Measurements from ENCODE around the gene VPS50. TPM values are rescaled to one million over a fixed set of nuclear protein-coding genes. Genes with fewer than 3 reads are reported as not detected.
"Not testable (repeated sequence)": the region's sequence is repeated elsewhere in the genome, so short reads cannot be mapped to it uniquely, and the experiment has no call there.

Gene VPS50
- total RNA-seq, 1 experiment from 2014 or later: 26.4 TPM

GRCh38 chr7:93284908-93285307 is 52.7 kb downstream of the VPS50 start:
- no peaks in the 10 kb centered on the region for H3K4me1 ChIP-seq
- H3K9me3 ChIP-seq (replicated peaks): no peaks in the 10 kb centered on the region
- H3K4me3 ChIP-seq: no peak overlapping the region
- no peaks in the 10 kb centered on the region for H3K36me3 ChIP-seq
- H3K27me3 ChIP-seq: no peaks in the 10 kb centered on the region
- H3K27ac ChIP-seq: no peak overlapping the region
- no peak for DNase-seq

- no peak overlapping the region for H3K27ac ChIP-seq
- H3K36me3 ChIP-seq: no peaks in the 10 kb centered on the region; the same call in 1 of the 2 replicates
- H3K4me1 ChIP-seq: no peaks in the 10 kb centered on the region
- H3K27me3 ChIP-seq: no peaks in the 10 kb centered on the region
- DNase-seq: no peak
- H3K4me3 ChIP-seq: no peak overlapping the region
- H3K9me3 ChIP-seq (replicated peaks): no peaks in the 10 kb centered on the region
Observed at GRCh38 chr7:93293229-93293628, 61.1 kb downstream of the VPS50 start.

GRCh38 chr7:93298206-93298605 is 66.0 kb downstream of the VPS50 start:
- Histone ChIP-seq H3K27me3 (no peaks in the 10 kb centered on the region), H3K27ac (no peak overlapping the region), H3K4me3 (no peak overlapping the region), H3K4me1 (peaks cover 8% of the 10 kb centered on the region), H3K36me3 (peaks cover 2% of the 10 kb centered on the region; the same call in 1 of the 2 replicates), H3K9me3 (replicated peaks) (no peaks in the 10 kb centered on the region)
- DNase-seq: no peak

- H3K36me3 ChIP-seq: peaks cover 2% of the 10 kb centered on the region; the same call in 1 of the 2 replicates
Observed at GRCh38 chr7:93298671-93299070, 66.5 kb downstream of the VPS50 start.

GRCh38 chr7:93301736-93302135 is 69.6 kb downstream of the VPS50 start:
- DNase-seq: peak; percentile 6 to 66
- Histone ChIP-seq H3K9me3 (replicated peaks) (no peaks in the 10 kb centered on the region), H3K27me3 (no peaks in the 10 kb centered on the region), H3K36me3 (peaks cover 2% of the 10 kb centered on the region; the same call in 1 of the 2 replicates), H3K27ac (peak overlapping the region; percentile 34), H3K4me3 (no peak overlapping the region), H3K4me1 (peaks cover 8% of the 10 kb centered on the region)

More at GRCh38 chr7:93298671-93299070, 66.5 kb downstream of the VPS50 start:
- H3K27ac ChIP-seq: no peak overlapping the region
- no peak for DNase-seq
- peaks cover 8% of the 10 kb centered on the region for H3K4me1 ChIP-seq
- H3K9me3 ChIP-seq (replicated peaks): no peaks in the 10 kb centered on the region
- no peak overlapping the region for H3K4me3 ChIP-seq
- H3K27me3 ChIP-seq: no peaks in the 10 kb centered on the region

GRCh38 chr7:93307131-93307660 is 75.0 kb downstream of the VPS50 start:
- no peak overlapping the region for H3K4me3 ChIP-seq
- no peak for DNase-seq
- no peaks in the 10 kb centered on the region for H3K4me1 ChIP-seq
- no peaks in the 10 kb centered on the region for H3K27me3 ChIP-seq
- H3K9me3 ChIP-seq (replicated peaks): no peaks in the 10 kb centered on the region
- 0 out of 2 replicates have a peak, but pooled peaks cover 4% of the 10 kb centered on the region for H3K36me3 ChIP-seq
- no peak overlapping the region for H3K27ac ChIP-seq

- Histone ChIP-seq H3K4me3 (no peak overlapping the region), H3K27me3 (no peaks in the 10 kb centered on the region), H3K4me1 (no peaks in the 10 kb centered on the region), H3K36me3 (0 out of 2 replicates have a peak, but pooled peaks cover 4% of the 10 kb centered on the region), H3K27ac (no peak overlapping the region), H3K9me3 (replicated peaks) (no peaks in the 10 kb centered on the region)
- DNase-seq: no peak
Observed at GRCh38 chr7:93307943-93308342, 75.8 kb downstream of the VPS50 start.

GRCh38 chr7:93310346-93310745 is 78.2 kb downstream of the VPS50 start:
- Histone ChIP-seq H3K27me3 (no peaks in the 10 kb centered on the region), H3K9me3 (replicated peaks) (no peaks in the 10 kb centered on the region), H3K36me3 (peaks cover 6% of the 10 kb centered on the region; the same call in 1 of the 2 replicates), H3K4me3 (no peak overlapping the region), H3K4me1 (no peaks in the 10 kb centered on the region), H3K27ac (no peak overlapping the region)
- no peak for DNase-seq

GRCh38 chr7:93314449-93314848 is 82.3 kb downstream of the VPS50 start:
- H3K4me1 ChIP-seq: no peaks in the 10 kb centered on the region
- H3K36me3 ChIP-seq: peaks cover 6% of the 10 kb centered on the region
- no peaks in the 10 kb centered on the region for H3K27me3 ChIP-seq
- no peak overlapping the region for H3K27ac ChIP-seq
- no peak overlapping the region for H3K4me3 ChIP-seq
- no peaks in the 10 kb centered on the region for H3K9me3 ChIP-seq (replicated peaks)
- no peak for DNase-seq

GRCh38 chr7:93315896-93316295 is 83.7 kb downstream of the VPS50 start:
- Histone ChIP-seq H3K36me3 (peaks cover 5% of the 10 kb centered on the region), H3K4me3 (no peak overlapping the region), H3K27me3 (no peaks in the 10 kb centered on the region), H3K4me1 (no peaks in the 10 kb centered on the region), H3K27ac (no peak overlapping the region), H3K9me3 (replicated peaks) (no peaks in the 10 kb centered on the region)
- no peak for DNase-seq

GRCh38 chr7:93316730-93317129 is 84.6 kb downstream of the VPS50 start:
- Histone ChIP-seq H3K9me3 (replicated peaks) (no peaks in the 10 kb centered on the region), H3K4me3 (no peak overlapping the region), H3K4me1 (no peaks in the 10 kb centered on the region), H3K27me3 (no peaks in the 10 kb centered on the region), H3K36me3 (peaks cover 8% of the 10 kb centered on the region), H3K27ac (no peak overlapping the region)
- DNase-seq: no peak

GRCh38 chr7:93320887-93321286 is 88.7 kb downstream of the VPS50 start:
- Histone ChIP-seq H3K4me1 (no peaks in the 10 kb centered on the region), H3K27ac (no peak overlapping the region), H3K27me3 (no peaks in the 10 kb centered on the region), H3K36me3 (peaks cover 20% of the 10 kb centered on the region; the same call in 1 of the 2 replicates), H3K9me3 (replicated peaks) (no peaks in the 10 kb centered on the region), H3K4me3 (no peak overlapping the region)
- DNase-seq: no peak

- peak overlapping the region; percentile 80 for H3K27ac ChIP-seq
- peaks cover 17% of the 10 kb centered on the region; the same call in 1 of the 2 replicates for H3K36me3 ChIP-seq
- DNase-seq; H3K27me3 ChIP-seq; H3K4me3 ChIP-seq; H3K9me3 ChIP-seq (replicated peaks): not testable (repeated sequence)
- peaks cover 12% of the 10 kb centered on the region for H3K4me1 ChIP-seq
Observed at GRCh38 chr7:93326291-93326690, 94.1 kb downstream of the VPS50 start.

- peak overlapping the region; percentile 80 for H3K27ac ChIP-seq
- H3K9me3 ChIP-seq (replicated peaks): no peaks in the 10 kb centered on the region
- peaks cover 14% of the 10 kb centered on the region; the same call in 1 of the 2 replicates for H3K36me3 ChIP-seq
- DNase-seq: peak; percentile 16 to 34
- H3K4me3 ChIP-seq: no peak overlapping the region
- H3K27me3 ChIP-seq: no peaks in the 10 kb centered on the region
- H3K4me1 ChIP-seq: peaks cover 12% of the 10 kb centered on the region
Observed at GRCh38 chr7:93327006-93327633, 95.0 kb downstream of the VPS50 start.

GRCh38 chr7:93331706-93332105 is 99.5 kb downstream of the VPS50 start:
- no peak overlapping the region for H3K27ac ChIP-seq
- no peak for DNase-seq
- peaks cover 8% of the 10 kb centered on the region for H3K4me1 ChIP-seq
- H3K9me3 ChIP-seq (replicated peaks): no peaks in the 10 kb centered on the region
- H3K4me3 ChIP-seq: no peak overlapping the region
- H3K36me3 ChIP-seq: no peaks in the 10 kb centered on the region
- no peaks in the 10 kb centered on the region for H3K27me3 ChIP-seq

GRCh38 chr7:93332172-93332571 is 100.0 kb downstream of the VPS50 start:
- Histone ChIP-seq H3K4me1 (peaks cover 5% of the 10 kb centered on the region), H3K36me3 (no peaks in the 10 kb centered on the region), H3K27ac (no peak overlapping the region), H3K9me3 (replicated peaks) (no peaks in the 10 kb centered on the region), H3K27me3 (no peaks in the 10 kb centered on the region), H3K4me3 (no peak overlapping the region)
- DNase-seq: no peak
